ENCODE data around the gene ZBTB40. TPM values are rescaled to one million over a fixed set of nuclear protein-coding genes. Genes with fewer than 3 reads are reported as not detected.

Gene ZBTB40
- total RNA-seq, 1 experiment from 2014 or later, result 16.3 TPM

DNA sequence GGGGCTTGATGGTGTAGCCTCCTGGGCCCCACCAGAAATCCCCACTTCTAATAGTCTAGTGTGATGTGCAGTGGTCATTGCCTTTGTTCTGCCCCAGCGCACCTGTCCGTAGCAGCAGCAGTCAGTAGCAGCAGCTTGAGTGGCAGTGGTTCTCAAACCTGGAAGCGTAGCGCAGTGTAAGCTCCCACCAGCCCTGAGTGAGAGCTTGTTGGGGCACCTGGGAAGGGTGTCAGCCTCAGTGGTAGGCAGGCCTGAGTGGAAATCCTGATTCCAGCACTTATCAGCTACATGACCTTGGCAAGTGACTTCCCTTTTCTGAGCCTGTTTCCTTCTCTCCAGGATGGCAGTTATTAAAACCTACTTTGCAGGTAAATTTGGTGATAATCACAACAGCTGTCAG is 70.0 kb downstream of the ZBTB40 start:
- Histone ChIP-seq H2BK5ac (ENCODE audit: insufficient read length, low read length) (no peak overlapping the region), H2BK12ac (ENCODE audit: insufficient read length, low read depth, low read length) (no peak overlapping the region), H3K27ac (ENCODE audit: insufficient read length, low read depth, low read length) (no peak overlapping the region), H3K27me3 (ENCODE audit: insufficient read depth, low read length) (no peaks in the 10 kb centered on the region), H2BK20ac (ENCODE audit: low read depth, low read length, poor library complexity, severe bottlenecking) (no peak overlapping the region), H3K4me2 (ENCODE audit: insufficient read depth, insufficient read length, low read length) (no peak overlapping the region), H2BK15ac (ENCODE audit: low read depth, low read length) (no peak overlapping the region), H3K9me3 (ENCODE audit: control insufficient read depth, low read depth, low read length) (no peaks in the 10 kb centered on the region), H4K8ac (replicated peaks; ENCODE audit: insufficient read length, low read depth, low read length) (no peak overlapping the region), H3K23me2 (ENCODE audit: insufficient read length, low read depth, low read length, poor library complexity, severe bottlenecking) (no peaks in the 10 kb centered on the region), H2BK120ac (ENCODE audit: low read depth, low read length, poor library complexity, severe bottlenecking) (no peak overlapping the region), H3K14ac (ENCODE audit: insufficient read depth, low read length) (no peak overlapping the region), H4K91ac (ENCODE audit: insufficient read length, low read depth, low read length) (no peak overlapping the region), H4K5ac (ENCODE audit: insufficient read length, low read depth, low read length) (no peak overlapping the region), H2AFZ (ENCODE audit: low read length) (no peak overlapping the region), H4K20me1 (ENCODE audit: control insufficient read depth, insufficient read depth, insufficient read length) (no peaks in the 10 kb centered on the region), H2AK5ac (ENCODE audit: insufficient read length, low read length) (no peak overlapping the region), H3K18ac (ENCODE audit: insufficient read length, low read depth, low read length) (no peak overlapping the region), H3K4me1 (ENCODE audit: insufficient read depth, low read length) (no peaks in the 10 kb centered on the region), H3K79me2 (ENCODE audit: insufficient read depth, low read length) (no peaks in the 10 kb centered on the region), H3T11ph (ENCODE audit: low read length) (no peak overlapping the region), H3K56ac (ENCODE audit: insufficient read length, low read depth, low read length) (no peak overlapping the region), H3K4ac (ENCODE audit: low read depth, low read length) (no peak overlapping the region), H3K9ac (ENCODE audit: extremely low read depth, insufficient read length, low read length) (no peak overlapping the region), H3K23ac (ENCODE audit: insufficient read length, low read depth, low read length) (no peak overlapping the region), H3K79me1 (ENCODE audit: insufficient read depth, low read depth, low read length, poor library complexity, severe bottlenecking) (no peaks in the 10 kb centered on the region)
- peaks cover 11 to 87% (median 29%) of the 10 kb centered on the region in 3 experiments; a peak in 6 of 7 replicates for H3K36me3 Mint-ChIP-seq (ENCODE audit: insufficient read depth in 1 of 3, low read depth in 3 of 3)
- no peak overlapping the region for H3K27ac Mint-ChIP-seq
- TF ChIP-seq, protein P1, sequence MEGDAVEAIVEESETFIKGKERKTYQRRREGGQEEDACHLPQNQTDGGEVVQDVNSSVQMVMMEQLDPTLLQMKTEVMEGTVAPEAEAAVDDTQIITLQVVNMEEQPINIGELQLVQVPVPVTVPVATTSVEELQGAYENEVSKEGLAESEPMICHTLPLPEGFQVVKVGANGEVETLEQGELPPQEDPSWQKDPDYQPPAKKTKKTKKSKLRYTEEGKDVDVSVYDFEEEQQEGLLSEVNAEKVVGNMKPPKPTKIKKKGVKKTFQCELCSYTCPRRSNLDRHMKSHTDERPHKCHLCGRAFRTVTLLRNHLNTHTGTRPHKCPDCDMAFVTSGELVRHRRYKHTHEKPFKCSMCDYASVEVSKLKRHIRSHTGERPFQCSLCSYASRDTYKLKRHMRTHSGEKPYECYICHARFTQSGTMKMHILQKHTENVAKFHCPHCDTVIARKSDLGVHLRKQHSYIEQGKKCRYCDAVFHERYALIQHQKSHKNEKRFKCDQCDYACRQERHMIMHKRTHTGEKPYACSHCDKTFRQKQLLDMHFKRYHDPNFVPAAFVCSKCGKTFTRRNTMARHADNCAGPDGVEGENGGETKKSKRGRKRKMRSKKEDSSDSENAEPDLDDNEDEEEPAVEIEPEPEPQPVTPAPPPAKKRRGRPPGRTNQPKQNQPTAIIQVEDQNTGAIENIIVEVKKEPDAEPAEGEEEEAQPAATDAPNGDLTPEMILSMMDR (conservative IDR thresholded peaks at IDR 0.05), result no peak
- no peaks in the 10 kb centered on the region for H3K4me1 Mint-ChIP-seq
- no peaks in the 10 kb centered on the region for H3K9me3 Mint-ChIP-seq
- H3K4me3 Mint-ChIP-seq, result no peak overlapping the region
- no peak for DNase-seq
- H3K27me3 Mint-ChIP-seq (ENCODE audit: low read depth), result no peaks in the 10 kb centered on the region
- no CpG with 5 or more reads among the region's 4 CpGs for WGBS (ENCODE audit: extremely low coverage, insufficient read length, low lambda C conversion rate)
